GM23248 (cell line): ENCODE data around the gene COPS8. TPM values are rescaled to one million over a fixed set of nuclear protein-coding genes. Genes with fewer than 3 reads are reported as not detected.

Experiments
- DNase-seq: peaks from one replicate; pipeline ENCODE4 v3.0.0-alpha.2; 2015
- H2AFZ ChIP-seq: fragments of 200-600 bp; sonication (generic); 2 replicates; pipeline ENCODE4 v1.6.1; 2016; ENCODE audit warnings: antibody characterized with exemption
- H3F3A ChIP-seq: fragments of 200-600 bp; sonication (generic); 2 replicates; pipeline ENCODE4 v1.6.1; 2016; ENCODE audit warnings: mild to moderate bottlenecking, antibody characterized with exemption, mixed run types; ENCODE audit not compliant: insufficient read depth
- H3K27ac ChIP-seq: fragments of 200-600 bp; sonication (generic); 2 replicates; pipeline ENCODE4 v1.5.1; 2016; ENCODE audit warnings: mild to moderate bottlenecking
- H3K27me3 ChIP-seq: fragments of 200-600 bp; sonication (generic); replicated peaks from 2 replicates; pipeline ENCODE4 v1.6.1; 2016; ENCODE audit warnings: mild to moderate bottlenecking; ENCODE audit not compliant: insufficient read depth
- H3K36me3 ChIP-seq: fragments of 200-600 bp; sonication (generic); 2 replicates; pipeline ENCODE4 v1.6.1; 2016; ENCODE audit warnings: low read depth, mild to moderate bottlenecking
- H3K4me1 ChIP-seq: fragments of 200-600 bp; sonication (generic); 2 replicates; pipeline ENCODE4 v1.6.1; 2016; ENCODE audit warnings: mild to moderate bottlenecking; ENCODE audit not compliant: insufficient read depth
- H3K4me2 ChIP-seq: fragments of 200-600 bp; sonication (generic); one replicate; pipeline ENCODE4 v1.6.1; 2016; ENCODE audit warnings: mild to moderate bottlenecking; ENCODE audit not compliant: unreplicated experiment
- H3K4me3 ChIP-seq: fragments of 200-600 bp; sonication (generic); 2 replicates; pipeline ENCODE4 v1.5.1; 2016; ENCODE audit warnings: mild to moderate bottlenecking
- H3K79me2 ChIP-seq: fragments of 200-600 bp; sonication (generic); 2 replicates; pipeline ENCODE4 v1.6.1; 2016; ENCODE audit warnings: mild to moderate bottlenecking; ENCODE audit not compliant: insufficient read depth
- H3K9ac ChIP-seq: fragments of 200-600 bp; sonication (generic); 2 replicates; pipeline ENCODE4 v1.6.1; 2016; ENCODE audit warnings: mild to moderate bottlenecking
- H3K9me2 ChIP-seq: fragments of 200-600 bp; sonication (generic); 2 replicates; pipeline ENCODE4 v1.6.1; 2016; ENCODE audit warnings: mixed run types, mild to moderate bottlenecking, moderate library complexity; ENCODE audit not compliant: insufficient read depth
- H3K9me3 ChIP-seq: fragments of 200-600 bp; sonication (generic); one replicate; pipeline ENCODE4 v1.6.1; 2017; ENCODE audit warnings: low read depth
- H4K20me1 ChIP-seq: fragments of 200-600 bp; sonication (generic); 2 replicates; pipeline ENCODE4 v1.6.0; 2016; ENCODE audit not compliant: insufficient read depth
- EZH2 ChIP-seq: fragments of 200-600 bp; sonication (generic); IDR thresholded peaks from 2 replicates; pipeline ENCODE4 v1.6.1; 2018; ENCODE audit warnings: antibody characterized with exemption, mild to moderate bottlenecking; ENCODE audit not compliant: insufficient read depth, poor library complexity, severe bottlenecking
- EZH2phosphoT487 ChIP-seq: fragments of 200-600 bp; sonication (generic); IDR thresholded peaks from 2 replicates; pipeline ENCODE4 v1.6.1; 2018; ENCODE audit warnings: antibody characterized with exemption, moderate library complexity, mild to moderate bottlenecking, low read depth; ENCODE audit not compliant: insufficient read depth
- WGBS, 2 experiments: methylation state at CpG; one replicate each; pipeline ENCODE4 v1.1.6; 2015 to 2017; ENCODE audit warnings: low lambda C conversion rate in 2 of 2, low coverage in 1 of 2; ENCODE audit errors: missing lambda C conversion rate in 2 of 2; 5-methylcytosine and 5-hydroxymethylcytosine counted together
- in situ Hi-C: fragments of 300-500 bp; cut with MboI; formaldehyde crosslinking; loops from 2 replicates; pipeline ENCODE4 v1.15.0; 2020
- polyA plus RNA-seq: library from polyadenylated mRNA; unstranded; fragments of >200 nt; fragmentation: Nextera tagmentation; extraction: Ambion mirVana; gene quantifications from 2 replicates; pipeline ENCODE4 v1.2.1, GENCODE V29; 2016
- total RNA-seq: library from RNA; depleted of rRNA; stranded (reverse); fragments of >200 nt; shearing (Covaris generic); gene quantifications from 2 replicates; pipeline ENCODE4 v1.2.3, GENCODE V29; 2014; rRNA removed

COPS8 gene
- 145 and 148 TPM in 2 replicates for total RNA-seq
- 164 and 168 TPM in 2 replicates for polyA plus RNA-seq

DNA sequence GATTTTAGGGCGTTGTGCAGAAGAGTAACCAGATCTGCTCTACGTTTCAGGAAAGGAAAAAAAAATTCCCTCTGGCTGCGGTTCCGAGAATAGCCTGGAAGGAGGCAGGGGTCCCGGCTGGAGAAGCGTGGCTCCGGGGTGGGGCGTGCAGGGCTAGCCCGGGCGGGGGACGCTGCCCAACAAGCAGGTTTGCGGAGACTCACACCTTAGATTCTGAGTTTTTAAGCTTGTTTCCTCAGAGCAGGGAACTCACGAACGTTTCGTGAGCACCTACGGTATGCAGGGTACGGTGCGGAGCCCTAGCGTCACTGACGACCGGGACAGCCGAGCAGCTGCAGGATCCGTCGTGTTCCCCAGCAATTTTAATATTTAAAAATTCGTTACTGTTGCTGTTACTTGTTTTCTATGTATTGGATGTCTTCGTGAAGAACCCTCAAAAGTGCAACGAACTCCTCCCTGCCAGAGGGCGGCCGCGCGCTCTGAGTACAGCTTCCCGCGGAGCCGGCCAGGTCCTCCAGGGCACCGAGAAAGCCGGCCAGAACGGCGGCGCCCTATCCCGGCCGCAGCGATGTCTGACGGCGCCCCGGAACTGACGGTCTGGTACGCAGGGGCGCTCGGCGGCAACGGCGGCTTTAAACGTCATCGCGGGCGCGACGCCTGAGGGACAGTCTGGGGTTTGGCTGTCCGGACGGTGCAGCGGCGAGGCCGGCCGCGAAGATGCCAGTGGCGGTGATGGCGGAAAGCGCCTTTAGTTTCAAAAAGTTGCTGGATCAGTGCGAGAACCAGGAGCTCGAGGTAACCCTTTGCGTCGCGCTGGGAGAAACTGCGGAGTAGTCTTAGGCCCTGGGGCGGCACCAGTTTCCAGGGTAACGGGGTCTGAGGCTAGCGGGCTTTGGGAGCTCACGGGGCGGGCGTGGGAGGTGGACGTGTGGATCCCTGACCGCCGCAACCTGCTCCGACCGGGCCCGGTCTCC lies at the start of gene COPS8:
COPS8 (plus strand) TSS at position 642 of the 974 bp plus-strand sequence; CDS start at position 718, 76 bp downstream.
- H4K20me1 ChIP-seq: no peaks in the 10 kb centered on the region

DNA sequence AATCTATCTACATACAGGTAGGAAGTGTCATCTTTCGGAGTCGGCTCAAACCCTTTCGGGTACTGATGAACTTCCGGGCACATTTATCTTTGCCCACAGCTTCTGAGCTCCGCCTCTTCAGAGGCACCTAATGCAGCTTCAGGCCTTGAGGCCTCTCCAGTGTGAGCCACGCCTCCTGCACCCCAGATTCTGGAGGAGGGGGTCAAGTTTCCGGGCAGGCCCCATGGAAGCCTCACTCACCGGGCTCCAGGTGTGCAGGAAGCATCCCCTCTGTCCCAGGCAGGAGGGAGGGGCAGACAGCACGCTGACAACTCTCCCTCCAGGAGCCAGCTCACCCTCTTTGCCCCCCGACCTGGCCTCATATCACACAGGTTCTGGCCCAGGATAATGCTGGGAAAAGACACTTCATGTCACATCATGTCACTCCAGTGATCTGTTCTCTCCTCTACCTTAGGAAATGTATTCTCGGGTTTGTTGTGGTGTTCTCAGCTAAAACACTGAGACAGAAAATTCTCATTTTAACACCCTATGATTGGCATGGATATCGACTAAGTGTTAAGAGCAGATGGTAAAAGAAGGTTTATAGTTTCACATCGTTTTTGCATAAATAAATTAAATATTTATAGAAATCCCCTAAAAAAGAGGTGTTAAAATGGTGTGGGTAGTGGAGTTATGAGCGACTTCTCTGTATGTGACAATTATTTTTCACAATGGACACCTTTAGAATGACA lies 46.2 kb upstream of the COPS8 start:
- no peaks in the 10 kb centered on the region for H3F3A ChIP-seq
- no peak overlapping the region for H2AFZ ChIP-seq
- H3K9ac ChIP-seq: no peak overlapping the region
- no peaks in the 10 kb centered on the region for H3K9me2 ChIP-seq
- H3K36me3 ChIP-seq: no peaks in the 10 kb centered on the region
- no peaks in the 10 kb centered on the region for H3K4me1 ChIP-seq
- H3K9me3 ChIP-seq: no peaks in the 10 kb centered on the region
- in situ Hi-C loops: loop anchor here (25.0 kb wide), 1 partner anchor 527 kb away; a partner anchor contains a TSS
- no peaks in the 10 kb centered on the region for H4K20me1 ChIP-seq
- no peak overlapping the region for H3K4me2 ChIP-seq
- no peak overlapping the region for H3K27ac ChIP-seq
- WGBS, 2 experiments: 82 to 85% methylated on average over 14 of the region's 14 CpGs
- no peak for DNase-seq
- TF ChIP-seq EZH2phosphoT487: no peak
- no peak for TF ChIP-seq EZH2
- H3K79me2 ChIP-seq: no peaks in the 10 kb centered on the region
- H3K27me3 ChIP-seq: no peaks in the 10 kb centered on the region; the same call in 1 of the 2 replicates
- H3K4me3 ChIP-seq: no peak overlapping the region

More for the DNA sequence above, at the start of gene COPS8:
- peak; percentile 99 for DNase-seq
- Histone ChIP-seq H3K4me3 (peak within 1 kb of the TSS; percentile 86), H3K79me2 (peaks cover 51% of the 10 kb centered on the region), H3K4me2 (peak within 1 kb of the TSS; percentile 97), H3K27me3 (no peaks in the 10 kb centered on the region), H3K27ac (peak within 1 kb of the TSS; percentile 91), H2AFZ (peak within 1 kb of the TSS; percentile 91), H3K4me1 (peaks cover 19% of the 10 kb centered on the region), H3F3A (0 out of 2 replicates have a peak, but pooled peaks cover 14% of the 10 kb centered on the region), H3K9me2 (no peaks in the 10 kb centered on the region), H3K9ac (peak within 1 kb of the TSS; percentile 95), H3K36me3 (peaks cover 8% of the 10 kb centered on the region; the same call in 1 of the 2 replicates), H3K9me3 (no peaks in the 10 kb centered on the region)
- in situ Hi-C loops: no loop called here
- WGBS, 2 experiments: 1 to 2% methylated on average over 86 of the region's 86 CpGs
- TF ChIP-seq EZH2phosphoT487 (no peak), EZH2 (no peak)

DNA sequence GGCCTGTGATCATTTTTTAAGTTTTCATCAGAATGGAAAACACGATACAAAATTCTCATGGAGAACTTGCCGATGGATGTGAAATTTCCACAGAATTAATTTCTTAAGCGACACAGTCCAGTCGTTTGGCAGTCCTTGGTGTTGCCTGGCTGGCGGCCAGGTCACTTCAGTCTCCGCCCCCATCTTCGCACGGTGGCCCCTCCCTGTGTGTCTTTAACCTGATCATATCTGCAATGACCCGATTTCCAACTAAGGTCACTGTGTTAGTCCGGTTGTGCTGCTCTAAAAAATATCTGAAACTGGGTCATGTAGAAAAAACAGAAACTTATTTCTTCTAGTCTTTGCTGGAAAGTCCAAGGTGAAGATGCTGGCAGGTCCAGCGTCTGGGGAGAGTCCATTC lies 44.5 kb upstream of the COPS8 start:
- Histone ChIP-seq H3K27me3 (no peaks in the 10 kb centered on the region; the same call in 1 of the 2 replicates), H3K79me2 (no peaks in the 10 kb centered on the region), H3K9me3 (no peaks in the 10 kb centered on the region), H3K9ac (no peak overlapping the region), H2AFZ (no peak overlapping the region), H3K36me3 (no peaks in the 10 kb centered on the region), H3F3A (no peaks in the 10 kb centered on the region), H3K4me1 (no peaks in the 10 kb centered on the region), H4K20me1 (no peaks in the 10 kb centered on the region; the same call in 1 of the 2 replicates), H3K4me2 (no peak overlapping the region), H3K4me3 (no peak overlapping the region), H3K27ac (no peak overlapping the region), H3K9me2 (no peaks in the 10 kb centered on the region)
- TF ChIP-seq EZH2 (no peak), EZH2phosphoT487 (no peak)
- no peak for DNase-seq
- 30 to 39% methylated on average over 11 of the region's 11 CpGs for whole genome bisulfite sequencing, 2 experiments
- in situ Hi-C loops: loop anchor here (25.0 kb wide), 1 partner anchor 529 kb away; a partner anchor contains a TSS

DNA sequence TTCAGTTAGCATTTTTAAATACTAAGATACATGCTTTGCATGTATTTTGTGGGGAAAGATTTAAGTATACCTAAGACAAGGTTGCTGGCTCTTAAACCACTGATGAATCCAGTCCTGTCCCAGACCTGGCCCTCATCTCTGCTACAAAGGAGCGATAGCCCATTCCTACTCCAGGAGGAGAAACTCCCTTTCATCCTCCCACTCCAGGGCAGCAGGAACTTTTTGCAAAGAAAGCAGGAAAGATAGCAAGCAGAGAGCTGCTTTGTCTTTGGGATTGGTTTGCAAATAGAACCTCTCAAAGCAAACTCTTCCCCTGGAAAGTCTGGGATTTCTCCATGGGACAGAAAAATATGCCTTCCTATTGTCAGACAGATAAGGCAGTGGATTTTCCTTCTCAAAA lies 43.6 kb upstream of the COPS8 start:
- H3K9ac ChIP-seq: no peak overlapping the region
- no peaks in the 10 kb centered on the region for H3K36me3 ChIP-seq
- DNase-seq: no peak
- no peak overlapping the region for H2AFZ ChIP-seq
- no peak overlapping the region for H3K27ac ChIP-seq
- 76 to 85% methylated on average over 1 of the region's 1 CpG for WGBS, 2 experiments
- H3K4me1 ChIP-seq: no peaks in the 10 kb centered on the region
- H4K20me1 ChIP-seq: no peaks in the 10 kb centered on the region; the same call in 1 of the 2 replicates
- no peak for TF ChIP-seq EZH2
- no peak for TF ChIP-seq EZH2phosphoT487
- no peaks in the 10 kb centered on the region; the same call in 1 of the 2 replicates for H3K27me3 ChIP-seq
- no peak overlapping the region for H3K4me3 ChIP-seq
- H3K9me2 ChIP-seq: no peaks in the 10 kb centered on the region
- no peaks in the 10 kb centered on the region for H3K79me2 ChIP-seq
- no peaks in the 10 kb centered on the region for H3F3A ChIP-seq
- no peak overlapping the region for H3K4me2 ChIP-seq
- H3K9me3 ChIP-seq: no peaks in the 10 kb centered on the region
- in situ Hi-C loops: loop anchor here (25.0 kb wide), 1 partner anchor 530 kb away; a partner anchor contains a TSS
